Measurements from ENCODE around the gene CCDC78.

DNA sequence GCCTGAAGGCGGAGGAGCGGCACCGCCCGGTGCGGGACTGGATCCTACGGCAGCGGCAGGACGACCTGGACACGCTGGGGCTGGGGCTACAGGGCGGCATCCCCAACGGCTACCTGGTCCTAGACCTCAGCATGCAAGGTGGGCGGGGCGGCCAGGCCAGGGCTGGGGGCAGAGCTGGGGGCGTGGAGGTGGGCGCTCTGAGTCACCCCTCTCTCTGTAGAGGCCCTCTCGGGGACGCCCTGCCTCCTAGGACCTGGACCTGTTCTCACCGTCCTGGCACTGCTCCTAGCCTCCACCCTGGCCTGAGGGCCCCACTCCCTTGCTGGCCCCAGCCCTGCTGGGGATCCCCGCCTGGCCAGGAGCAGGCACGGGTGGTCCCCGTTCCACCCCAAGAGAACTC lies 42.2 kb upstream of the CCDC78 start:
- TF ChIP-seq, protein P1, sequence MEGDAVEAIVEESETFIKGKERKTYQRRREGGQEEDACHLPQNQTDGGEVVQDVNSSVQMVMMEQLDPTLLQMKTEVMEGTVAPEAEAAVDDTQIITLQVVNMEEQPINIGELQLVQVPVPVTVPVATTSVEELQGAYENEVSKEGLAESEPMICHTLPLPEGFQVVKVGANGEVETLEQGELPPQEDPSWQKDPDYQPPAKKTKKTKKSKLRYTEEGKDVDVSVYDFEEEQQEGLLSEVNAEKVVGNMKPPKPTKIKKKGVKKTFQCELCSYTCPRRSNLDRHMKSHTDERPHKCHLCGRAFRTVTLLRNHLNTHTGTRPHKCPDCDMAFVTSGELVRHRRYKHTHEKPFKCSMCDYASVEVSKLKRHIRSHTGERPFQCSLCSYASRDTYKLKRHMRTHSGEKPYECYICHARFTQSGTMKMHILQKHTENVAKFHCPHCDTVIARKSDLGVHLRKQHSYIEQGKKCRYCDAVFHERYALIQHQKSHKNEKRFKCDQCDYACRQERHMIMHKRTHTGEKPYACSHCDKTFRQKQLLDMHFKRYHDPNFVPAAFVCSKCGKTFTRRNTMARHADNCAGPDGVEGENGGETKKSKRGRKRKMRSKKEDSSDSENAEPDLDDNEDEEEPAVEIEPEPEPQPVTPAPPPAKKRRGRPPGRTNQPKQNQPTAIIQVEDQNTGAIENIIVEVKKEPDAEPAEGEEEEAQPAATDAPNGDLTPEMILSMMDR (IDR thresholded peaks at IDR 0.05): no peak
- TF ChIP-seq POLR2A (IDR thresholded peaks at IDR 0.05) (no peak), POLR2AphosphoS5 (IDR thresholded peaks at IDR 0.05) (no peak)

All from transverse colon (tissue), 4 donors.